PFSK-1 (cell line): ENCODE results near the gene EGLN2.

Experiments used
- POLR2AphosphoS5 ChIP-seq: IDR thresholded peaks from 2 replicates; pipeline ENCODE4 v1.6.1; 2012; ENCODE audit warnings: low read depth, mild to moderate bottlenecking, control low read depth, low read length, moderate library complexity
- SIN3A ChIP-seq: IDR thresholded peaks from 2 replicates; pipeline ENCODE4 v1.6.1; 2012; ENCODE audit warnings: mild to moderate bottlenecking, low read length, moderate library complexity, borderline replicate concordance; ENCODE audit not compliant: insufficient read depth
- TAF1 ChIP-seq: IDR thresholded peaks from 2 replicates; pipeline ENCODE4 v1.6.1; 2012; ENCODE audit warnings: low read length, control low read depth, borderline replicate concordance; ENCODE audit not compliant: insufficient read depth
- TF ChIP-seq, protein P1 (sequence below), 2 experiments: IDR thresholded peaks; 2 replicates each; pipeline versions ENCODE4 v1.6.1 to v1.8.0; 2011 to 2012; ENCODE audit warnings: low read depth in 2 of 2, low read length in 2 of 2, control low read depth in 1 of 2, inconsistent platforms in 1 of 2, mild to moderate bottlenecking in 1 of 2, moderate library complexity in 1 of 2; ENCODE audit not compliant: insufficient read depth in 1 of 2

DNA sequence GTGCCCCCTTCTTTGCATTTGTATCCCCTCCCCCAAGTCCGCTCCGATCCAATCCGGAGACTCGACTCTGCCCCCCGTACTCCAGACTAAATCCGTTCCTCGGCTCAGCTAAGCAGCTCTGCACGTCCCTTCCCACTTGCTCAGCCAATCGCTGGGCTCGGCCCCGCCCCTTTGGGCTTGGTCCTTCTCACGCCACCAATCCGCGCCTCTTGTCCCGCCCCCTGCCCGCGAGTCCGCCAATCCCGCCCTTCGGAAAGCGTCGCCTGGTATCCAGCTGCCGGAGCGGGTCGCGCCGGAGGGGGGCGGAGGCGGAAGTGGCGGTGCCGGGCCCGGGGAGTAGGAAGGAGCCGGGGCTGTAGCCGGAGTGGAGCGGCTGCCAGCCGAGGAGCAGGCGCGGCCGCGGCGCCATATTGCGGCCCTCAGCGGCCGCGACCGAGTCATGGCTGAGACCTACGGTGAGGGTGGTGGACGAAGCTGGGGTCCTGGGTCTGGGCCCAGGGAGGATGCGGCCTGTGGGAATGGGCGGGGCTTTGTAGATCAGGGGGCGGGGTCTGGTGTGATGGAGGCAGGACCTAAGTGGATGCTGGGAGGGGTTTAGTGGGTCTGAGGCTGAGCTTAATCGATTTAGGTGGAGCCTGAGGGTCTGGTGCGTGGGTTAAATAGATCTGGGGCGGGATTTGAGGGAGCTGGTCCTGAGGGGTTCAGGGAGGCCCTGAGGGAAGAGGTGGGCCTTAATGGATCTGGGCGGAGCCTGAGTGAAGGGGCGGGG lies 20.9 kb upstream of the EGLN2 start, which contains the start of gene RAB4B:
- peak; percentile 60; the same call in 1 of the 2 replicates for TF ChIP-seq SIN3A
- no peak for TF ChIP-seq POLR2AphosphoS5
- TF ChIP-seq, protein P1, sequence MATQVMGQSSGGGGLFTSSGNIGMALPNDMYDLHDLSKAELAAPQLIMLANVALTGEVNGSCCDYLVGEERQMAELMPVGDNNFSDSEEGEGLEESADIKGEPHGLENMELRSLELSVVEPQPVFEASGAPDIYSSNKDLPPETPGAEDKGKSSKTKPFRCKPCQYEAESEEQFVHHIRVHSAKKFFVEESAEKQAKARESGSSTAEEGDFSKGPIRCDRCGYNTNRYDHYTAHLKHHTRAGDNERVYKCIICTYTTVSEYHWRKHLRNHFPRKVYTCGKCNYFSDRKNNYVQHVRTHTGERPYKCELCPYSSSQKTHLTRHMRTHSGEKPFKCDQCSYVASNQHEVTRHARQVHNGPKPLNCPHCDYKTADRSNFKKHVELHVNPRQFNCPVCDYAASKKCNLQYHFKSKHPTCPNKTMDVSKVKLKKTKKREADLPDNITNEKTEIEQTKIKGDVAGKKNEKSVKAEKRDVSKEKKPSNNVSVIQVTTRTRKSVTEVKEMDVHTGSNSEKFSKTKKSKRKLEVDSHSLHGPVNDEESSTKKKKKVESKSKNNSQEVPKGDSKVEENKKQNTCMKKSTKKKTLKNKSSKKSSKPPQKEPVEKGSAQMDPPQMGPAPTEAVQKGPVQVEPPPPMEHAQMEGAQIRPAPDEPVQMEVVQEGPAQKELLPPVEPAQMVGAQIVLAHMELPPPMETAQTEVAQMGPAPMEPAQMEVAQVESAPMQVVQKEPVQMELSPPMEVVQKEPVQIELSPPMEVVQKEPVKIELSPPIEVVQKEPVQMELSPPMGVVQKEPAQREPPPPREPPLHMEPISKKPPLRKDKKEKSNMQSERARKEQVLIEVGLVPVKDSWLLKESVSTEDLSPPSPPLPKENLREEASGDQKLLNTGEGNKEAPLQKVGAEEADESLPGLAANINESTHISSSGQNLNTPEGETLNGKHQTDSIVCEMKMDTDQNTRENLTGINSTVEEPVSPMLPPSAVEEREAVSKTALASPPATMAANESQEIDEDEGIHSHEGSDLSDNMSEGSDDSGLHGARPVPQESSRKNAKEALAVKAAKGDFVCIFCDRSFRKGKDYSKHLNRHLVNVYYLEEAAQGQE (IDR thresholded peaks at IDR 0.05; ENCODE audit: insufficient read depth in 1 of 2, low read depth in 2 of 2, low read length in 2 of 2), result no peak
- no peak for TF ChIP-seq TAF1
